HG03060 (cell line): ENCODE data around the gene NCF4.
A peak's percentile ranks its signal among the peaks of the same experiment; 100 is the strongest.

Experiments
- ATAC-seq: cut with Tn5 transposase; IDR thresholded peaks from one replicate; pipeline ENCODE4 v1.9.1; 2021; ENCODE audit warnings: low read depth, moderate number of reproducible peaks; ENCODE audit not compliant: unreplicated experiment

The NCF4 gene

DNA sequence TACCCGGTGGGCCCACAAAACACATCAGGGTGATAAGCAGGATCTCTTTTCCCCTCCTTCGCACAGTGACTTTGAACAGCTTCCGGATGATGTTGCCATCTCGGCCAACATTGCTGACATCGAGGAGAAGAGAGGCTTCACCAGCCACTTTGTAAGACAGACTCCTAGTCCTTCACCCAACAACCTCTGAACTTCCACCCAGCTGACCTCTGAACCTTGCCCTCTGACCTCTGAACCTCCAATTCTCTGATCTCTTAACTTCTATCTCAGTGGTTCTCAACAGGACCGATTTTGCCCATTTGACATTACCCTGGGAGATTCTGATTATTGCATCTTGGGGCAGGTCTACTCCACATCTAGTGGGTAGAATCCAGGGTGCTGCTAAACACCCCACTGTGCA, 3.2 kb downstream of the NCF4 start:
- ATAC-seq, result no peak

DNA sequence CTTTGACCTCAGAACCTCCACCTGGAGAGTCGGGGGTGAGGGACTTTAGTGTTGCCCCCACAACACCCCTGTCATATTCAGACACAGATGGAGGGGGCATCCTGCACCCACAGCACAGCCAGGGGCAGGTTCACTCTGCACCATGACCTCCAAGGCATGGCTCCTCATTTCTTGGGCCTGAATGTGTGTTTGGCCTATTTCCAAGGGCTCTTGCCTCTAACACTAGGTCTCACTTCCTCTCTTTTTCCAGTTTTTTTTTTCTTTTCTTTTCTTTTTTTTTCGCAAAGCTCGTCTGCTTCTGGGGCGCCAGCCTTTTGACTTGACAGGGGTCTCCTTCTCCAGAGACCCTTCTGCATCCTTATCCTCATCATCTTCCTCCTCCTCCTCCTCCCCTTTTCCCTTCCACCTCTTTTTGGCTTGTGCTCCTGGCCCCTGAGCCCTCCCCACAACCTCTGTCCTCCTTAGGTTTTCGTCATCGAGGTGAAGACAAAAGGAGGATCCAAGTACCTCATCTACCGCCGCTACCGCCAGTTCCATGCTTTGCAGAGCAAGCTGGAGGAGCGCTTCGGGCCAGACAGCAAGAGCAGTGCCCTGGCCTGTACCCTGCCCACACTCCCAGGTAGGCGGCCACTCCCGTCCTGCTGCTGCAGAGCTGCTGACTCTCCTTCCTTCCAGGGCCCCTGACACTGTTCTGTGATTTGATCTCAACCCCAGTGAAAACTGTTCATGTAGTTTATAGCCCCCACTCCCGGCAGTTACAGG, 3.8 kb downstream of the NCF4 start:
- ATAC-seq, result no peak

DNA sequence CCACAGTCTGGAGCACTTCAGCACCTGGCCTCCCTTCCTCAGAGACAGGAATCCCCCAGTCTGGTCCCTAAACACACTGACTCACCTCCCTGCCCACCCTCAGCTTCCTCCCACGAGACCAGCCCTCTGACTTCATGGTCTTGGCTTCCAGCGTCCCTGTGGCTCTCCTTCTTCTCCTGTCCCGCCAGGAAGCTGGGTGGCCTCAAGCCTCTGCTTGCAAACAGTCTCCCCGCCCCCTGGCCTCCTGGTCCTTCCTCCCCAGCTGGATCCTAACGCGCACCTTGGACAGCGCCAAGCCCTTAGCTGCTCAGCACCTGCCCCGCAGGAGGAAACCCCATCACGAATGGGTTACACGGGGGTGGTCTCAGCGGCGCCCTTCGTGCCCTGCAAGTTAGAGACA, 4.5 kb downstream of the NCF4 start:
- no peak for ATAC-seq

DNA sequence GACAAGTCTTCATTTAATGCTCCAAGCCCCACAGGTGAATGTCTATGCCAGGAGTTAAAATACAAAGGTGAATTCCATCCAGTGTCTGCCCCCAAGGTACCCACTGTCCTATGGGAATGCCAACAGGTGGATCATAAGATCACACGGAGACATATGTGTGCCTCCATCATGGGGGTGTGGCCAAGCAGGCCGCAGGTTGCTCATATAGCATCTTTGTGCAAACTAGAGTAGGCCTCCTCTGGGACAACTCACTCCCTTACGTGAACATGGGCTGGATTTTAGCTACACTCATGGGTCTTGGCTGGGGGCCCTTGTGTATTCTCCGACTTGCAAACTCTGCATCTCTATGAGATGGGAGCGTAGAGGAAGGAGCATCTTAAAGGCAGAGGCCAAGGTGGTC, 6.9 kb downstream of the NCF4 start:
- ATAC-seq, result no peak

DNA sequence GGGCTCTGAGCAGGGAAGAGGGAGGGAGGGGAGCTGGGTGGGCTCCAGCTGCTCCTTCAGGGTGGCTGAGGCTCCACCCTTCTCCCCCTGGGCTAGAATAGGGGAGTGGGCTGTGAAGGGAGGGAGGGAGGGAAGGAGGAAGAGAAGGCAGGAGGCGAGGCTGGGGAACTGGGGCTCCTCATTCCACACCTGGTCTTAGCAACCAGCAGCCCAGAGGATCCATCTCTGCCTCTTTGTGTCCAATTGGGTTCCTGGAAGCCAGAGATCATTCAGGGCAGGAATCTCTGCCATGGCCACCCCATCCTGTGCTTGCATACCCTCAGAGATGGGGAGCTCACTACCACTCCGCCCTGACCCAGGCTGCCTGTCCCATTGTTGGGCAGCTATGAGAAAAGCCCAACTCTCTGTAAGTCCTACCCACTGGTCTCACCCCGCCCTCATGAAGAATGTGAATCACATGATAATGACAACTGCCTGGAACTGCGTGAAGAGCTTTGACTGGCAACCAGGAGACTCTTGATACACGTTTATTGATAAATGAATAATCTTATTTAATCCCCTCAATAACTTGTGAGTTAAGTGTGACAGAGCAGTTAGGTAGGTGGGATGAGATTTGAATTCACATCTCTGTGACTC, 7.9 kb downstream of the NCF4 start:
- ATAC-seq, result no peak

DNA sequence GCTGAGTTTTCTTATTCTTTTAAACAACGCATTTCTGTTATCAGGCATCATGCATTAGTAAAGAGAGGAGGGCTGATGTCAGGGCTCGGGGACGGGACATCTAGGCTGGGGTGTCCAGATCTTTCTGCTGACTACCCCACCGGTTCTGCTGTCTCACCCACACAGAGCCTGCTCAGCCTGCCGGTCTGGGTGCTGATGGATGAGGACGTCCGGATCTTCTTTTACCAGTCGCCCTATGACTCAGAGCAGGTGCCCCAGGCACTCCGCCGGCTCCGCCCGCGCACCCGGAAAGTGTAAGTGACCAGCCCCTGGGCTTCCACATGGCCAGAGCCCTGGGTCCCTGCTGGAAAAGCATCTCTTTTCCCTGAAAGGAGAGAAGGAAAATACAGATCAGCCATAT, 9.4 kb downstream of the NCF4 start:
- no peak for ATAC-seq

DNA sequence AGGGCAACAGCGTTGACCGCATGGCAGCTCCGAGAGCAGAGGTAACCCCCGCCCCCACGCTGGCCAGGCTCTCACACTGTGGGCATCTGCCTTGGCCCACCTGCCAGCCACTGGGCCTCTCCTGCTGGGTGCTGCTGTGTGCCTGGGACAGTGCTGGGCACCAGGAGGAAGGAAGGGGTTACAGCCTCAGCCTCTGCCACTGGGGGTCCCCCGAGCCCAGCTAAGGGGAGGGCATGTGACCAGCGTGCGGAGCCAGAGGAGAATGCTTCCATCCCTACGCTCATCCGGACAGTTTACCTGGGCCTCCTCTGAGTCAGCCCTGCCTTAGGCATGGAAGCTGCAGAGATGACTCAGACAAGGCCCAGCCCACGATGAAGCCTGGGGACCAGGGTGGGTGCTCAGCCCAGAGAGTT, 10.9 kb downstream of the NCF4 start:
- no peak for ATAC-seq

DNA sequence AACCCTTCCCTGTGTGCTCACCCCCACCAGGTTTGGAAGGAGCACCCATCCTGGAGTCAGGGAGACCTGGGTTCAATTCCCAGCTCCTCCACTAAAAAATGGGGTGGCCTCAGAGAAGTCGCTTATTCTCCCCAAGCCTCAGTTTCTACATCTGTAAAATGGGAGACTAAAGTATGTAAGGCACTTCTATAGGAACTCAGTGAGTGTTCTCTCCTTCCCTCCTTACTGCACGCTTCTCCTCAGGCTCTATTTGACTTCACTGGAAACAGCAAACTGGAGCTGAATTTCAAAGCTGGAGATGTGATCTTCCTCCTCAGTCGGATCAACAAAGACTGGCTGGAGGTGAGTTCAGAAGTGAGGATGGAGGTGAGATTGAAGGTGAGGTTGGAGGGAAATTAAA, 11.3 kb downstream of the NCF4 start:
- no peak for ATAC-seq

DNA sequence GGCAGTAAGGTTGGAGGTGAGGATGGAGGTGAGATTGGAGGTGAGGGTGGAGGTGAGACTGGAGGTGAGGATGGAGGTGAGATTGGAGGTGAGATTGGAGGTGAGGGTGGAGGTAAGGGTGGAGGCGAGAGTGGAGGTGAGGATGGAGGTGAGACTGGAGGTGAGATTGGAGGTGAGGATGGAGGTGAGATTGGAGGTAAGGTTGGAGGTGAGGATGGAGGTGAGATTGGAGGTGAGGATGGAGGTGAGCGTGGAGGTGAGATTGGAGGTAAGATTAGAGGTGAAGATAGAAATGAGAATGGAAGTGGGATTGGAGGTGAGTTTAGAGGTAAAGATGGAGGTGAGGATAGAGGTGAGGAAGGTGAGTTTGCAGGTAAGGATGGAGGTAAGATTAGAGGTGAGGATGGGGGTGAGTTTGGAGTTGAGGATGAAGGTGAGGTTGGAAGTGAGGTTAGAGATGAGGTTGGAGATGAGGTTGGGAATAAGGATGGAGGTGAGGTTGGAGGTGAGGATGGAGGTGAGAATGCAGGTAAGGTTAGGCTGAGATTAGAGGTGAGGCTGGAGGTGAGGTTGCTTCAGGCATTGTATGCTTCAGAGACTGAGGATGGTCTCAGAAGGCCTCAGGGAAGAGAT, 12.2 kb downstream of the NCF4 start:
- no peak for ATAC-seq

DNA sequence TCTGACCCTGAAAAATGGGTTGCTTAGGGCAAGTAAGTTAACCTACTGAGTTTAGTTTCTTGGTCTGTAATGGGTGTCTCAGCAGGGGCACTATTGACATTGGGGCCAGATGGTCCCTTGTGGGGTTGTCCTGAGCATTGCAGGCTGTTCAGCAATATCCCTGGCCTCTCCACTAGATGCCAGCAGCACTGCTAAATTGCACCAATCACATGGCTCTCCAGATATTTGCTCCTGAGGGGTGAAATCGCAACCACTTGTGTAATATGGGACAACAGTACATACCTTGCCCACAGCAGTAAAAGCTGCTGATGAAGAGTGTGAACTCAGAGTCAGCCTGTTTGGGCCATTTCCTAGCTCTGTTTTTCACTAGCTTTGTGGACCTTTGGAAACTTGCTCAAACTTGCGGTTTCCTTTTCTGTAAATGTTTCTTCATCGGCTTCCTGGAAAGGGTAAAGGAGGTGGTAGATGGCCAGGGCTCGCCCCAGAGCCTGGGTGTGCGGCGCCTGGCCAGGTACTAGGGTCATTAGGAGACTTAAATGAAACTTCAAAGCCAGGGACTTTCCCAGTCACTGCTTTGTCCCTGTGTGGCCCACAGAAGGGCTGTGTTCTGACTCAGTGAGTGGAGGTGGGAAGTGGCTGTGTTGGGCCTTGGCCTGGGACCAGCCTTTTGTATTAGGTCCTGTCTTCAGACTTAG, 13.0 kb downstream of the NCF4 start:
- ATAC-seq, result peak; percentile 58

DNA sequence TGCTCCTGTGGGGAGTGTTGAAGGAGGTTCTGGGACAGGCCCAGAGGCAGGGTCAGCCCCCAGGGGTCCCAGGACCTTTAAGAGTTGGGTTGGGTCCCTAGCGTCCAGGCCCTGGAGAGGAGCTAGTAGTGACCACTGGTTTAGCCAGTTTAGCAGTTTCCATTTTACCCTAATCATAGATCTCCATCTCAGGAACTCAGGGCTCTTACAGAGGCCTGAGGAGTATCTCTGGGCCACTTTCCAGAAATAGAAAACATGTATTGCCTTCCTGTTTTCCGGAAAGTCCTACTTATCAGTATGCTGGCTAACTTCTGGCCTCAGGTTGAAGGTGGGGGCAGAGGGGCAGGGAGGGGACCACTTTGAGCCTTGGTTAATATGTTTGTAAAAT, 13.5 kb downstream of the NCF4 start:
- ATAC-seq, result no peak

DNA sequence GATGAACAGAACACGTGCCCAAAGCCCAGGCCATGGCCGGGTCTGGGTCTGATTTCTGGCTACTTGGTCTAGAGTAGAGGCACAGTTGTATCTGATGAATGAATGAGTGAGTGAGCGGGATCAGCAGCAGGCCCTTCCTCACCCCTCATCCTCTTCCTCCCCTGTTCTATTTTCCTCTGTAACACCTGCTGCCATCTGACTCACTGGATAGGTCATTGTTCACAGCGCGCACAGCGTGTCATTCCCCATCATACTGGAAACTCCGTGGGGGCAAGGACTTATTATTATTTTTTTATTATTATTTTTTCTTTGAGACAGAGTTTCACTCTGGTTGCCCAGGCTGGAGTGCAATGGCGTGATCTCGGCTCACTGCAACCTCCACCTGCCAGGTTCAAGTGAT, 13.9 kb downstream of the NCF4 start:
- ATAC-seq, result no peak

DNA sequence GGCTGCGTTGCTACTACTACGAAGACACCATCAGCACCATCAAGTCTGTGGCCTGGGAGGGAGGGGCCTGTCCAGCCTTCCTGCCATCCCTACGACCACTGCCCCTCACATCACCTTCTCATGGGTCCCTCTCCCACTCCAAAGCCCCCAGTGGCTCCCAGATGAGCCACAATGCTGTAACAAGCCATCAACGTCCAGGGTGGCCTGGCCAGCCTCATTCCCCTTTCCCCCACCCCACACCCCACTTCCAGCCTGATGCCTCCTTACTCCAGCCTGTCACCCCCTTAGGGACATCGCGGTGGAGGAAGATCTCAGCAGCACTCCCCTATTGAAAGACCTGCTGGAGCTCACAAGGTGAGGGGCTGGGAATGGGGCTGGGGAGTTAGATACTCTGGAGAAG, 14.9 kb downstream of the NCF4 start:
- ATAC-seq, result no peak

DNA sequence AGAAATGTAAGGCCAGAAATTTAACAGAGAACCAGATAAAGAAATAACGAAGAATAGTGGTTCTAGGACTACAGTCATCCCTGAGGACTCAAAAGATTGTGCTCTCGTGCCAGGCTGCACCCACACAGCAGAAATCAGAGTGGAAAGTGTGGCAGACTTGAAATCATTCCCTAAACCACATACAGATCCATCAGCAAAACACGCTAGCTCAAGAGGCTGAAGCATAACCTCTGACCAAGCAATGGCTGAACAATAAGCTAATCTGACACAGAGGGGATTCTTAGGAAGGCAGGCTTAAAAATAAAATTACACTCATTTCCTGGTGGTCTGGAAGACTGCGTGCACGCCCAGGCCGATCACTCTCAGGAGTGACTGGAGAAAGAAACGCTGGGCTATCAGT, 19.0 kb downstream of the NCF4 start:
- ATAC-seq, result no peak

DNA sequence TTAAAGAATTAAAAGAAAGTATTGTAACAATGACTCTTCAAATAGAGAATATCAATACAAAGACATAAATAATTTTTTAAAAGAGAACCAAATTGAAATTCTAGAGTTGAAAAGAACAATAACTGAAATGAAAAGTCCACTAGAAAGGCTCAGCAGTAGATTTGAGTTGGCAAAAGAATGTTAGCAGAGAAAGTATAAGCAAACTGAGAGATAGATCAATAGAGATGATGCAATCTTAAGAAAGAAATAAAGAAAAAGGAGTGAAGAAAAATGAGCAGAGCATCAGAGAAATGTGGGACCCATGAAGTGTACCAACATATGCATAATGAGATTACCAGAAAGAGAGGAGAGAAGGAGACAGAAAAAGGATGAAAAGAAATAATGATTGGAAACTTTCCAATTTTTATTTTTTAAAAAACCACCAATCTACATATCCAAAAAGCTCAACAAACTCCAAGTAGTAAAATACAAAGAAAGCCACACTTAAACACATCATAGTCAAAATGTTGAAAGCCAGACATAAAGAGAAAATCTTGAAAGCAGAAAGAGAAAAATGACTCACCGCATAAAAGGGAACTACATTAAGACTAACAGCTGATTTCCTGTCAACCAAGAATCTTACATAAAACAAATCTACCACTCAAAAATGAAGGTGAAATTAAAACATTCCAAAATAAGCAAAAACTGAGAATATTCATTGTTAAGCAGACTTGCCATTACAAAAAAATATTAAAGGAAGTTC, 20.9 kb downstream of the NCF4 start:
- ATAC-seq, result no peak

DNA sequence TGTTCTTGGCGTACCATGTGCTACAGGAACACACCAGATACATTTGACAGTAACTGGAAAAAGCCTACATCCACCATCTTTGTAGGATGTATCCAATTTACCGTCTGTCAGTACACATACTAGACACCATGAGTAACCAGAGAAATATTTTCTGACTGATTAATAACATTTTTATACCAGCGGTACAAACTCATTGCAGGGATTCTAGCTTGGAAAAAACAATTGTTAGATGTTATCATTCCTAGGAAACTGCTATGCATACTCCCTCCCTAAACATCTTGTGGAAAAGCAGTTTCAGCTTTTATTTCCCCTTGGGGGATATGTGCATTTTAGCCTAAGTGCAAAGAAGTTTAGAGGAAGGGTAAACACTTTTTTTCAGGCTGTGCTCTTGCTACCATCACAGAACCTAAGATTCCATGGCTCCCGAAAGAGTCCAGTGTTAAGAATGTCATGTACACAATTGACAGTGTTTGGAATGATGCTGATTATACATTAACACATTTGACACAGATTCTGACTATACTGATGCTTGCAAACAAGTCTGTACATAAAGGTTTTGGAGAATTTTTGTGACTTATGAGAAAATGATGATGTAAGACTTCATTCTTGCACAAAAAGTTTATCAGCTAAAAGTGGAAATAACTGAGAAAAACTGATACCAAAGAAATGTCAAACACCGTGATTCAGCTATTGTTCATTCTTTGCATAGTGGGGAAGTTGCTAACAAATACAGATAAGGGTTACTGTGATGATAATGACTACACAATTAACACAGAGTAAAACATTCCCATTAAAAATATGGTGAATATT, 23.7 kb downstream of the NCF4 start:
- ATAC-seq, result no peak

DNA sequence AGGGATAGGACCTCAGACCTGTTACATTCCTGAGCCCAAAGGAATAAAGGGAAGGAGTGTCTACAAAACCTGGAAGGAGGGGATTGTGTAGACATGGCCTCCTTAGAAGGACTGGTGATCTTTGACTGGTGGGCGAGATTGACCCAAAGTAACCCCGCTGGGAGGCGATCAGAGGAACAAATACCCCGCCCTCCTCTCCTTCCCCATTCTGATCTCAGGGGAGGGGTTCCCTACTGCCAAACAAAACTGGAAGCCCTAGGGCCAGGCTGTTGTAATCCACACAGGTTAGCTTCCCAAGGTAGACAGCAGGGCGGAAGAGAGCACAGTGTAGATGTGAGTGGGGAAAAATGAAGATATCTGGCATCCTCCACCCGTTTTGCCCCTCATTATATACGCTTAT, 24.7 kb downstream of the NCF4 start:
- ATAC-seq, result no peak

DNA sequence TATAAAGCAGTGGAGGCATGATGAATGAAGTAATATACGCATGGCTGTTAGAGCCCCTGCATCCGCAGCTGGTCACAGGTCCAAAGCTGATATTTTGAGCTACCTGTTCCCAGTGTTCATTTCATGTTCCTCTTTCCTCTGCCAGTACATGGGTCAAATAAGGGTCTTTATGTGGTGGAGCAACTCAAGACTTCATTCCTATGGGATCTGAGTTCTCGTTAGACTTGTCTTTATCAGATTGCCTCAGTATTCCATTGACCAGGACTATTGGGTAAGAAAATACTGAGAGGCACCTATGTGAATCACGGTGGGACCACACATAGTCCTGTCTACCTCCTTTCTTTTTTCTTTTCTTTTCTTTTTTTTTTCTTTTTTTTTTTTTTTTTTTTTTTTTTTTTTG, 25.2 kb downstream of the NCF4 start:
- ATAC-seq, result no peak

DNA sequence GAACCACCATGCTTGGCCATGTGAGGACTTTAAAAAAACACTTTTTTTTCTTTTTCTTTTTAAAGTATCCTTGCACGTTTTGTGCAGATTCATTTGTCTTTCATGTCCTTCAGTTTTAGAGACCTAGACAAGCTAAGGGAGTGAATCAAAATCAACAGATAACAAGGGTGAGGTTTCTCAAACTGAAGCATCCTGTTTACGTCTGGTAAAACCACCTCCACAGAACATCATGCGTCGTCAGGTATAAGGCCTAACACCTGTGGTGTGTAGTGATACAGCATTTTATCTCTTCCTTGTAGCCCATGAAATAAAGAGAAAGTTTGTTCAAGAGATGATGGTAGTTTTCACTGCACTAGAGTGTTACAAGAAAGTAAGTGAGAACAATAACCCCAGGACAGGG, 26.4 kb downstream of the NCF4 start:
- ATAC-seq, result no peak

DNA sequence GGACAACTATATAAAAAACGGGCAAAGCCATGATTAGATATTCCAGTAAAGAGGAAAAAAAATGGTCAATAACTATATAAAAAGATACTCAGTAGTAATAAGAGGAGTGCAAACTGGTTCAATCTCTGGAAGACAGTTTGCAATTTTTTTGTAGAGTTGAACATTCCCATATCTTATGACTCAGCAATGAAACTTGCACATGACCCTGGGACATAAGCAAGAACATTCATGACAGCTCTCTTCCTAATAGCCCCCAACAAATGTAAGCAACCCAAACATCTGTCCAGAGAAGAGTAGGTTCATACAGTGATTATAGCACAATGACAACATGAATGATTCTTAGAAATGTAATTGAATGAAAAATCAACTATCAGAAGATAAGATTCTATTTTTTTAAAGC, 30.8 kb downstream of the NCF4 start:
- no peak for ATAC-seq
